ENCODE data around the gene UBXN4.

The UBXN4 gene

GRCh38 chr2:135812907-135813511 is 71.4 kb downstream of the UBXN4 start:
- DNase-seq: no peak

DNA sequence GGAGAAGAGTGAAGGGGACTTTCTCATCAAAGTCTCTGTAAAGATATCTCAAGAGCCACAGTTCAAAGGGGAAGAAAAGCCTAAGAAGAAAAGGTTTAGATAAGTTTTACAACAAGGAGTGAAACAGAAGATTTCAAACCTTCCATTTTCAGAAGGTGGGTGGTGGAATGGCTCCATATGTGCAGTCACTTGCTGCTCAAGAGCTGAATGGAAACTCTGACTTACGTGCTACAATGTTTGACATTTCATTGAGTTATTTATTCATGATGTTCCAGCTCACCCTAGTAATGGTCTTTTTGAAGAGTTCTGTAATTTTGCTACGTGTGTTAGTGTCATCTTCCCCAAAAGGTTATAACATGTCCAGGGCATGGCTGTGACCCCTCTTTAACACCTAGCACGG is 73.6 kb downstream of the UBXN4 start:
- no peak for DNase-seq

GRCh38 chr2:135817466-135817865 is 75.8 kb downstream of the UBXN4 start:
- DNase-seq: no peak

GRCh38 chr2:135817951-135818350 is 76.3 kb downstream of the UBXN4 start:
- DNase-seq: no peak

DNA sequence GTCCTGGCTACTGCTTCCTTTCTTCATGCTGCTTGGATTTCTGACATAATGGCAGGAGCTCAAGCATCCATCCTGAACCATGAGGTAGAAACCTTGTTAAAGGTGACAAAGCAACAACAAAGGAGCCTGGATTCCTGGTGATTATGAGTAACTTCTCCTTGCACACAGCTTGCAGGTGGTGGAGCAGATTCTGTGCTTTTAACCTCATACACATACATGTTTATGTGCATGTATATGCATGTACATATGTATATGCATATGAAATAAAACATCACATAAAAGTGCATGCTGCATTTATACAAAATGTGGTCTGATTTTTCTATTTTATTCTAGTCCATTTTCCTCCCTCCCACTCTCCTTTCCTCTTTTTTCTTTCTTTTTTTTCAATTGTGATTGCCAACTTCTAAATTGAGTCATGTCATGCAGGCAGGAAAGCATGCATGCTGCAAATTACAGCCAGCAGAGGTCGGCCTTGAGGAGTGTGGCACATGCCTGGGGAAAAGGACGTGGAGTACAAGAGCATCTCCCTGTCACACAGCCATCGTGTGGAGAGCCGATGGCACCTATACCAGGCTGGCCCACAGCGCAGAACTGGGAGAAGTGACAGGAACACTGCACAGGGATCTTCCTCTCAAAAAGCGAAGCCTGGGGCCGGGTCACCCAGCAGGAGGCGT is 77.4 kb downstream of the UBXN4 start:
- no peak for DNase-seq

DNA sequence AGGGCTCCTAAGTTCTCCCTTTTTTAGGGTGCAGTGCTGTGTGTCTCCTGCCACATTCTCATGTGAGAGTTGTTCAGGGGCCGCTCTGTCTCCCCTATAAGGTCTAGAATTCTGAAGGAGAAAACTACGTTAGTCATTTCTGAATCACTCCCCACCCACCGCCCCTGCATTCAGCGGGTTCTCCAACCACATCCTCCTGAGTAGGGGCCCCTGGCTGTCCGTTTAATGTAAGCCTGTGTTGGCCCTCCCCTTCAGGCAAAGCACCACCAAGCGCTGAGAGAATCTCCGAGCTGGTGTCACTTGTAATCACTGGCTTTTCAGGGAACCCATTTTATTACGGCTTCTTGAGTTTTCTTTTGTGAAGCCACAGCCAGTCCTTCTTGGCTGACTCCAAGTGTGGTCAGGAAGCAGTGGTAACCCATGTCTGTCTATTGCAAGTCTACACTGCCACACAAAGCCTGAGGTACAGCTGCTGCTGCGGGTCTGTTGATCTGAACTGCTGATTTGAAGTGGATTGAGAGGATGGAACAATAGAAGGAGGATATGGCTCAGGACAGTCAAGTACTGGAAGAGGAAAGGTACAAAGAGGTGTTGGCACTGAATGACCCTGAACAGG is 78.5 kb downstream of the UBXN4 start:
- DNase-seq: no peak

DNA sequence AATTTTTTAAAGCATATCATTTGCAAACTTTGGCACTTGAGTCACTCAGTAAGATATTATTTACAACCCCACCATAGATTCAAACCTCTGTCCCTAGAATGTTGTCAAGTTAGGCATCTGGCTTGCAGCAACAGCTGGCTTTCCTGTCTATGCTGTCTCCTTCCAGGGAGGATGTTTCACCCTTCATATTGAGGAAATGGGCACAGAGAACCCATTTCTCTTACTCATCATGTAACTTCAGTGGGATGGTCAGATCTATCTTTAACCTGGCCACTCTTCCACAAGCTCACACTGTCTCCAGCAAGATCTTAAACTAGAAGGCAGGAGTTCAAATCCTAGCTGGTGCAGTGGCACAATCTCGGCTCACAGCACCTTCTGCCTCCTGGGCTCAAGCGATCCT is 79.5 kb downstream of the UBXN4 start:
- DNase-seq: no peak

- DNase-seq: no peak
These were observed 81.2 kb downstream of the UBXN4 start for GRCh38 chr2:135822855-135823254.

- no peak for DNase-seq
These were observed 83.5 kb downstream of the UBXN4 start for GRCh38 chr2:135825131-135825530.

DNA sequence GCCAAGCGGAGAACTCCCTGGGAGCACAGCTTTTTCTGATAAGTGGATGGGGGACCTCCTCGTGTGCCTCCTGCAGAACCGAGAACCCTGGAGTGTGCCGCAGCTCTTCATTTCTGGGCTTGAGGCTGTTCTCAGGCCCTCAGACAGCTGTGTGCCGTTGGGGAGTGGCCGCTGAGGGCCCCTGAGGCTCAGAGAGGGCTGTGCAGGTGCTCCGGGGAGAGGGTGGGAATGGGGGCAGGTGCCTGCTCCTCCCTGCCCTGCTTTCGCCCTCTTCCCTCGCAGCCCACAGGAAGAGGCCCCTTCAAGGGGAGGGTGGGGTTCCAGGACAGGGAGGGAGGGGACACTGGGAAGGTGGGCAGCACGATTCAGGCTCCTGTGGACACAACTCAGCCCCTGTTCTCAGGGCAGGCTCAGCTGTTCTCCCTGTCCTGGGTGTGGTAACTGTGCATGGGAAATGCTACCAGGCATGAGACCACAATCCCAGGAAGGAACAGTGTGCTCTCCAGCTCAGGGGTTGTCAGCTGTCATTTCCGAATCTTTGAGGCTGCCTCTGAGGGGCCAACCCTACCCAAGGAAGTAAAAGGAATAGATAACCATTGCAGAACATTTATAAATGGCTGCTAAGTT is 84.0 kb downstream of the UBXN4 start:
- DNase-seq: no peak

DNA sequence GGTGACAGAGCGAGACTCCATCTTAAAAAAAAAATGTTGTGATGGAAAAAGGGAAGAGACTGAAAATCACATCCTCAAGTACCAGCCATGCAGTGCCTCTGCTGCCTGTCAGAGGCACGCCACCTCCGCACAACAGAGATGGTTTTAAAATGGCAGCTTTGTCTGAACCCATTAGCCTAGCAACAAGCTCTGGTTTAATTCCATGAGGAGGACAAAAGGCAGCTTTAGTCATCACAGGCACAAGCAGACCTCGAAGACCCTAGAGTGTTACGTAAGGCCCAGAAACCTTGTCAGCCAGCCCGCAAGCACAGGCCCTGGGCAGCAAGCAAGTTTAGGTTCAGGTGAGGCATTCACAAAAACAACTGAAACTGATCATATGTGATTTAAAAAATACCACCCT is 84.9 kb downstream of the UBXN4 start:
- DNase-seq: no peak

- DNase-seq: peak; percentile 11
These were observed 87.9 kb downstream of the UBXN4 start for GRCh38 chr2:135829378-135830135.

- no peak for DNase-seq
These were observed 89.6 kb downstream of the UBXN4 start for GRCh38 chr2:135831180-135831812.

GRCh38 chr2:135832891-135833290 is 91.2 kb downstream of the UBXN4 start:
- no peak for DNase-seq

Measured in NCI-H1694 treated with DMSO at 0.1 percent for 48 hours (cell line).